ENCODE results near the gene FARSA. TPM values are rescaled to one million over a fixed set of nuclear protein-coding genes. Genes with fewer than 3 reads are reported as not detected.
"Not testable (repeated sequence)": the region's sequence is repeated elsewhere in the genome, so short reads cannot be mapped to it uniquely, and the experiment has no call there.

Gene FARSA
- total RNA-seq, 1 experiment from 2014 or later: 122 TPM

DNA sequence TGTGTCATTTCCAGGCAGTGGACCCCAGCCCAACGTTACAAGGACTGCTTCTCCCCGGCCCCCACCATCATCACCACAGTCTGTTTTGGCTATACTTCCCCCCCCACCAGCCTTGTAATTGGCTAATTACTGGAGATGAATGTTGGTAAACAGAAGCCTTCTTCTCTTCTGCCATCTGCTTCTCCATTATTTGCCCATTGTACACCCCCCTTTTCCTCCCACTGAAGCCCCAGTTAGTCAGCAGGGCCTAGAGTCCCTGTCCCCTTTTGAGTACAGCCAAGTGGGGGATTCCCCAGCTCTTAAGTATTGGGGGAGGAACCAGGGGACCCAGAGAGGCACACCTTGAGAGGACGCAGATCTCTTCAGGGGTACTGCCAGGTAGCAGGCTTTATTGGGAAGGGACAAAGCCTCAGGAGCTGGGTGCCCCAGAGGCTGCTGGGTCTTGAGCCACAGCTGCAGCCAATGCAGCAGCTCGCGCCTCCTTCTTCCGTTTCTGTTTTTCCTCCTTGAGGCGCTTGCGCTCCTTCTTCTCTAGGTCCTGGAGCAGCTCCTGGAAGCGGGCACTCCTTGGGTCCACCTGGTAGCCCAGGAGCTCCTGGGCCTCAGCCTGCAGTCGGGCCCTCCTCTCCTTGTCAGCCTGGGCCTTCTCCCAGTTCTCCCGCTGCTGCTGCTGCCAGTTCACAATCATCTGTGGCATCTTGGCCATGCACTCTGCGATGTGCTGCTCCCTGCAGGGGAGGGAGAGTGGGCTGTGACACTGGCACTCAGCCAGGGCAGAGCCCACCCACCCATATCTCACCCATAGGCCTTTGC lies 20.5 kb upstream of the FARSA start:
- DNase-seq (ENCODE audit: low read depth): no peak

DNA sequence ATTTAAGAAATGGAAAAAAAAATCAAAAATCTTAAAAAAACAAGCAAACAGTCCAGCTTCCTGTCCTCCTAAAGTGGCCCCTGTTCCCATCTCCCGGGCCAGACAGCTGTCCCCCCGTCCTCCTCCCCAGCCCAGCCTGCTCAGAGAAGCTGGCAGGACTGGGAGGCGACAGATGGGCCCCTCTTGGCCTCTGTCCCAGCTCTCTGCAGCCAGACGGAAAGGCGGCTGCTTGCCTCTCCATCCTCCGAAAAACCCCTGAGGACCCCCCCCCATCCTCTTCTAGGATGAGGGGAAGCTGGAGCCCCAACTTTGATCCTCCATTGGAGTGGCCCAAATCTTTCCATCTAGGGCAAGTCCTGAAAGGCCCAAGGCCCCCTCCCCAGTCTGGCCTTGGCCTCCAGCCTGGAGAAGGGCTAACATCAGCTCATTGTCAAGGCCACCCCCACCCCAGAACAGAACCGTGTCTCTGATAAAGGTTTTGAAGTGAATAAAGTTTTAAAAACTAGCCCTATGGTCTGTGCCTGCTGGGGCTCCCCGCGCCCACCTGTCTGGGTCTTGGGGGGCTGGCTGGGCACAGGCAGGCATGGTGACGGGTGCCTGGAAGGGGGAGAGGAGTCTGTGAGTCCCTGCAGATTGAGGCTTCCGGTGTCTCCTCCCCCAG lies 19.8 kb upstream of the FARSA start:
- DNase-seq (ENCODE audit: low read depth): peak; percentile 48

DNA sequence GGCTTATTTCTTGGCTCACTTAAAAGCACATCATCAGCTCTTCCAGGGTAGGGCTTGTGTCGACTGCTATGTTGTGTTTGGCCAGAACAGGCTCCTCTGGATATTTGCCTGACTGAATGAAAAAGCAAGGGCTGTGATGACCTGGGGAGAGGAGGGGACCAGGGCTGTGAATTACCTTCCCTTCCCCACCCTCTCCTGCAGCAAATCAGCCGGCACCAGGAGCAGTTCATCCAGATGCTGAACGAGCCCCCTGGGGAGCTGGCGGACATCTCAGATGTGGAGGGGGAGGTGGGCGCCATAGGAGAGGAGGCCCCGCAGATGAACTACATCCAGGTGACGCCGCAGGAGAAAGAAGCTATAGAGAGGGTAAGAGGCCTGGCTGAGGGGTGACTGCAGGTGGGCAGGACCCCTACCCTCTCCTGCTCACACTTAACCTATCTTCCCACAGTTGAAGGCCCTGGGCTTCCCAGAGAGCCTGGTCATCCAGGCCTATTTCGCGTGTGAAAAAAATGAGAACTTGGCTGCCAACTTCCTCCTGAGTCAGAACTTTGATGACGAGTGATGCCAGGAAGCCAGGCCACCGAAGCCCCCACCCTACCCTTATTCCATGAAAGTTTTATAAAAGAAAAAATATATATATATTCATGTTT lies 19.1 kb upstream of the FARSA start:
- DNase-seq (ENCODE audit: low read depth): peak; percentile 85

DNA sequence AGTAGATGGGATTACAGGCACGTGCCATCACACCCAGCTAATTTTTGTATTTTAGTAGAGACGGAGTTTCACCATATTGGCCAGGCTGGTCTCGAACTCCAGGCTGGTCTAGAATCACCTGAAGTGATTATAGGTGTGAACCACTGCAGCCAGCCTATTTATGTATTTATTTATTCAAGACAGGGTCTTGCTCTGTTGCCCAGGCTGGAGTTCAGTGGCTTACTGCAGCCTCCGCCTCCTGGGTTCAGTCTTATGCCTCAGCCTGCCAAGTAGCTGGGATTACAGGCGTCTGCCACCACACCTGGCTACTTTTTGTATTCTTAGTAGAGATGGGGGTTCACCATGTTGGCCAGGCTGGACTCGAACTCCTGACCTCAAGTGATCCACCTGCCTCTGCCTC lies 18.5 kb upstream of the FARSA start:
- DNase-seq (ENCODE audit: low read depth): not testable (repeated sequence)

DNA sequence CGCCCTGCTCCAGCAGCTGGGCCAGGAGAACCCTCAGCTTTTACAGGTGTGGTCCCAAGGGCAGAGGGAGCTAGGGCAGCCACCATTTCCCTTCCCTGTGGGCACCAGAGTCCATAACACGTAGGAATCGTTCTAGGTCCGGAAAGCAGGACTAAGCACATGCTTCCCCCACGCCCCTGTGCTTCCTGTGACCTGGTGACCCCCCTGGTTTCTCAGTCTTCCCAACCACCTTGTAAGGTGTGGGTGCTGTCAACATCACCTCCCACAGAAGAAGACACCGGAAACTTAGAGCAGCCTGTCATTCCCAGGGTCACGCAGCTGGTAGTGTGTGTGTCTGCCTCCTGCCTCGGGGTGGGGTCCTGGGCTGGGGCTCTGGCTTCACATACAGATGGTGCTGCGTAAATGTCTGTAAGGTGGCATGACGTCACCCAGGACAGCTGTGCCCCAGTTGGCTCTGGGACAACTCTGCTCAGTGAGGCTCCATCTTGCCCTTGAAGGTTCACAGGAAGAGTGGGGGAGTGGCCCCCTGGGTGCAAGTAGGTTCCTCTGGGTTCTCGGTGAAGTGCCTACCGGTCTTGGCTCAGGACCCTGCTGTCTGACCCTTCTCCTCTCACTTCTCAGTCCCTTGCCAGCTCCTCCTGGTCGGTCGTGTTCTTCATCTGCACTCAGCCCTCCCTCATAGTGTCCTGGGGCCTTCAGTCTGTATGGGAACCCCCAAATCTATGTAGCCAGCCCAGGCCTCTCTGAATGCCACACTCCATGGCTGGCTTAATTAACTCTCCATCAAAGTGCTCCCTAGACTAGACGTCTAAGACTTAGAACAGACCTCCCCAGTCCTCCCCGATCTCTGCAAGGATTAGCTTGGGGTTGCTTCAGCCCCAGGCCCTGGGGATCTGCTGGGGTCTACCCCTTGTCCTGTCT lies 16.1 kb upstream of the FARSA start:
- DNase-seq (ENCODE audit: low read depth): no peak

DNA sequence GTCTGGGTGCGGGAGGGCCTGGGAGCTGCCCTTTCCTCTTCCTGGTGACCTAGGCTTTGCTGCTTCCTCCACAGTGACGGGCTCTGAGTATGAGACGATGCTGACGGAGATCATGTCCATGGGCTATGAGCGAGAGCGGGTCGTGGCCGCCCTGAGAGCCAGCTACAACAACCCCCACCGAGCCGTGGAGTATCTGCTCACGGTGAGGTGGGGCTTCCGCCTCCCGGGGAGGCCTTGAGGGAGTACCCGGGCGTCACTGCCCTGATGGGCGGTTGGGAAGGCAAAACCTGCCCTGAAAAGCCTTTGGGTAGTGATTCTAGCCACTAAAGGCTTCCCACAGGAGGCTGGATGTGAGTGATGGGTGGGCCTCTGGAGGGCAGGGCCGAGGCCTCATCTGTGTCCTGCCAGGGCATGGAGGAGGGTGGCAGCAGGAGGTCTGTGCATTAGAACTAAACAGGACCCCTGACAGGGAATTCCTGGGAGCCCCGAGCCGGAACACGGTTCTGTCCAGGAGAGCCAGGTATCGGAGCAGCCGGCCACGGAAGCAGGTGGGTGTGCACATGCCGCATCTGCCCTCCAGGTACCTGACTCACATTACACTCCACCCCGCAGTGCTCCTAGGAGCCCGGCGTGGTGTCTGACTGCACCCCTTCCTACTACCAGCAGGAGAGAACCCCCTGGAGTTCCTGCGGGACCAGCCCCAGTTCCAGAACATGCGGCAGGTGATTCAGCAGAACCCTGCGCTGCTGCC lies 15.3 kb upstream of the FARSA start:
- no peak for DNase-seq (ENCODE audit: low read depth)

DNA sequence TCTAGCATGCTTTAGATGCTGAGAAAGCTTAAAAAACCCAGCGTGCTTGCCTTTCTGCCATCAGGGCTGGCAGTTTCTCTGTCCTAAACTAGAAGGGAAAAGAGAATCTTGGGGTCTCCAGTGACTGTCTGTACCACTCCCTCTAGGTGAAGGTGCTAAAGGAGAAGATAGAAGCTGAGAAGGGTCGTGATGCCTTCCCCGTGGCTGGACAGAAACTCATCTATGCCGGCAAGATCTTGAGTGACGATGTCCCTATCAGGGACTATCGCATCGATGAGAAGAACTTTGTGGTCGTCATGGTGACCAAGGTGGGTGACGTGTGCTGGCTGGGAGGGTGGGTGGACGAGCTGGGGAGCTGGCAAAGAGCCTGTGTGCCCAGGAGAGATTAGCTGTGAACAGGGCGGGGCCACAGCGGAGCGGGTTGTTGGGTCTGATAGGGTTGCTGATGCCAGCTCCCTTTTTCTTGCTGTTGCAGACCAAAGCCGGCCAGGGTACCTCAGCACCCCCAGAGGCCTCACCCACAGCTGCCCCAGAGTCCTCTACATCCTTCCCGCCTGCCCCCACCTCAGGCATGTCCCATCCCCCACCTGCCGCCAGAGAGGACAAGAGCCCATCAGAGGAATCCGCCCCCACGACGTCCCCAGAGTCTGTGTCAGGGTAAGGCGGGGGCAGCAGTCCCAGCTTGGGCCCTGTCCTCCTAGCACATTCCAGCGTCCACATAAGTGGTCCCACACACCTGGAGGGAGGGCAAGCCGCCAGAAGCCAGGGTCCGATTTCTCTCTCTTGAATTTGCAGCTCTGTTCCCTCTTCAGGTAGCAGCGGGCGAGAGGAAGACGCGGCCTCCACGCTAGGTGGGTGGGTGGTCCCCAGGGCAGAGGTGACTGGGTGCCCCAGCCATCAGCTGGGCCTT lies 14.4 kb upstream of the FARSA start:
- no peak for DNase-seq (ENCODE audit: low read depth)

DNA sequence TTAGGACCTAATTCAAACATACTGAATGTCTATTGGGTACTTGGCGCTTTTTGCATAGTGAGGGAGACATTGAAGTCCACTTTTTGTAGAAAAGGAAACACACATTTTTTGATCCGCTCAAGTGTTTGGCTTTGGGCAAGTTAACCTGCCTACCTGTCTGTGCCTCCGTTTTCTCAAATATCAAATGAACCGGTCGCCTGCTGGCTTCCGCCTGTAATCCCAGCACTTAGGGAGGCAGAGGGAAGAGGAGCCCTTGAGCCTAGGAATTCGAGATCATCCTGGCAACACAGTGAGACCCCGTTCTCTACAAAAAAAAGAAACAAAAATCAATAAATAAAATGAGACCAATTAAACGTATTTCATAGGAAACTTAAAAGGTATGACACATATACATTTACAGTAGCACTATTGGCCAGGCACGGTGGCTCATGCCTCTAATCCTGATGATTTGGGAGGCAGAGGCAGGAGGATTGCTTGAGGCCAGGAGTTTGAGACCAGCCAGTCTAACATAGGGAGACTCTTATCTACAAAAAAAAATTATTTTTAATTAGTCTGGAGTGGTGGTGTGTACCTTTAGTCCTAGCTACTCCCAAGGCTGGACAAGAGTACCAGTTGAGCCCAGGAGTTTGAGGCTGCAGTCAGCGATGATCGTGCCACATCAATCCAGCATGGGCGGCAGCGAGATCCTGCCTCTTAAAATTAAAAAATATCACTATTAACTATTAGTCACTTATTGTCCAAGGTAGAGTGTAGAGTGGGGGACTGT lies 13.4 kb upstream of the FARSA start:
- DNase-seq (ENCODE audit: low read depth): no peak

DNA sequence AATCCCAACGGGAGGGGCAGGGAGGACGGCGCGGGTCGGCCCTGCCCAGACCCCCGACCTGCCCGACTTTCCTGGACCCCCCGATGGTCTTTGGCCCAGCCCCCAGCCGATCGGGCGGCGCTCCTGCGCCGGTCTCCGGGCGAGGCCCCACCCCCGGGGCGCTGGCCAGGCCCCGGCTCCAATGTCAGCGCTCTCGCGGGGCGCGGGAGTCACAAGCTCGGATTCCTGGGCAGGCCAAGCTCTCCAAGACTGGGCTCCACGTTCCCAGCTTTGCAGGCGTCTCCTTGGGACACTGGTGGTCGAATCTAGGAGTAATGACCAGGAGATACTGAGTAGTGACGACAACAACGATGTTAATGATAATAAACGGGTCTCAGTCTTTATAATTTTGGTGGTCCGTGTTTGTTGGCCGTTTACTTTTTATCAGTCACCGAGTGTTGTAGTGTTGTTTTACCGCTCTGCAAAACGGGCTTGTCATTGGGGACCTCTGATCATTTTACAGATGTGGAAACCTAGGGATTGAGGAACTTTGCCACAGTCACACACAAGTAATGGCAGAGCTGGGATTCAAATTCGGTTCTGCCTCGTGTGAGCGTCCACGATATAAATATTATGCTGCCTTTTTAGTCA lies 12.7 kb upstream of the FARSA start:
- peak; percentile 85 for DNase-seq (ENCODE audit: low read depth)

DNA sequence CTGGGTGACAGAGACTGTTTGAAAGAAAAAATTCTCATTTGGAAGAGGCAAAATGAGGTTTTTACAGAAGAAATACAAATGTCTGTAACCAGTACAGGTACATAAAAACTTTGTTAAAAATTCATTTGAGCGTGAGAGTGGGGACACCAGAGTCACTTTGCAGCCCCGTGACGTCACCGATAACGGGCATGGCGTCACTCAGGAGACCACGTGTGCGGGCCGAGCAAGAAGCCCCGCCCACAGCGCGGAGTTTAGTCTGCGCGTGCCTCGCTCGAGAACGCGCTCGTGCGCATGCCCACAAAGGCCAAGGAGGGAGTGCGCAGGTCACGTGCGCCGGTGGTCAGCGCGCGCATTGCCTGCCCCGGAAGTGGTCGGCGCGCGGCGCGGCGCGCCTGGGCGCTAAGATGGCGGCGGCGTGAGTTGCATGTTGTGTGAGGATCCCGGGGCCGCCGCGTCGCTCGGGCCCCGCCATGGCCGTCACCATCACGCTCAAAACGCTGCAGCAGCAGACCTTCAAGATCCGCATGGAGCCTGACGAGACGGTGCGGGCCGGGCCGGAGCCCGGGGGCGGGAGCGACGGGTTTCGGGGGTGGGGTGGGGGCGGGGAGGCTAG lies 12.1 kb upstream of the FARSA start, which contains the start of gene RAD23A:
RAD23A (plus strand) TSS at position 384 of the 613 bp plus-strand sequence; CDS start at position 471, 87 bp downstream.
- peak; percentile 99 for DNase-seq (ENCODE audit: low read depth)

DNA sequence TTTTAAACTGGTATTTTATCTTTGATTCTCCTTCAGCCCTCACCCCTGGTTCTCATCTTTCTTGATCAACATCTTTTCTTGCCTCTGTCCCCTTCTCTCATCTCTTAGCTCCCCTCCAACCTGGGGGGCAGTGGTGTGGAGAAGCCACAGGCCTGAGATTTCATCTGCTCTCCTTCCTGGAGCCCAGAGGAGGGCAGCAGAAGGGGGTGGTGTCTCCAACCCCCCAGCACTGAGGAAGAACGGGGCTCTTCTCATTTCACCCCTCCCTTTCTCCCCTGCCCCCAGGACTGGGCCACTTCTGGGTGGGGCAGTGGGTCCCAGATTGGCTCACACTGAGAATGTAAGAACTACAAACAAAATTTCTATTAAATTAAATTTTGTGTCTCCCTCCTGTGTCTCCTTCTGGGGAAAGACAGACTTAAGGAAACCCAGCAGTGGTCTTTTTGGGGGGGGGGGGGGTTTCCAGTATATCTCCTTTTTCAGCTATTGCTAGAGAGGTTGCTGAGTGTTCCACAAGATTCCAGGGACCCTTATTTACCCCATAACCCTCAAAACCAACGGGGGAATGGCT lies 10.7 kb upstream of the FARSA start:
- DNase-seq (ENCODE audit: low read depth): no peak

DNA sequence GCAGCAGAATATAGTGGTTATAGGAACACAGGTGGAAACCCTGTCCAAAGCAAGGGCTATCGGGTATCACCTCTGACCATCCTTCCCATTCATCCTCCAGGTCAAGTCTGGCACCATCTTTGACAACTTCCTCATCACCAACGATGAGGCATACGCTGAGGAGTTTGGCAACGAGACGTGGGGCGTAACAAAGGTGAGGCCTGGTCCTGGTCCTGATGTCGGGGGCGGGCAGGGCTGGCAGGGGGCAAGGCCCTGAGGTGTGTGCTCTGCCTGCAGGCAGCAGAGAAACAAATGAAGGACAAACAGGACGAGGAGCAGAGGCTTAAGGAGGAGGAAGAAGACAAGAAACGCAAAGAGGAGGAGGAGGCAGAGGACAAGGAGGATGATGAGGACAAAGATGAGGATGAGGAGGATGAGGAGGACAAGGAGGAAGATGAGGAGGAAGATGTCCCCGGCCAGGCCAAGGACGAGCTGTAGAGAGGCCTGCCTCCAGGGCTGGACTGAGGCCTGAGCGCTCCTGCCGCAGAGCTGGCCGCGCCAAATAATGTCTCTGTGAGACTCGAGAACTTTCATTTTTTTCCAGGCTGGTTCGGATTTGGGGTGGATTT lies 10.0 kb upstream of the FARSA start:
- no peak for DNase-seq (ENCODE audit: low read depth)

DNA sequence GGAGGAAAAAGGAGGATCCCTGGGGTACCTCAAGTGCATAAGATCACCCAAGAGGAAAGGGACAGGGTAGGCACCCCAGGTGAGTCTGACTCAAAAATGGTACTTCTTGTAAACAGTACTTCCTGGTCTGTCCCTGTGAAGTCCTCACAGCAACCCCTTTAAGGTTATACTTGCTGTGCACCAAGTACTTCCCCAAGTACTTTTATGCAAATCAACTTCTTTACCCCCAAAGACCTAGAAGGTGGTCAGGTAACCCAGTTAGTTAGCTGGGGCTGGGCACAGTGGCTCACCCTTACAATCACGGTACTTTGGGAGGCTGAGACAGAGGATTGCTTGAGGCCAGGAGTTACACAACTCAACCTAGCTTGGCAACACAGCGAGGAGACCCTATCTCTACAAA lies 7.4 kb upstream of the FARSA start:
- no peak for DNase-seq (ENCODE audit: low read depth)

DNA sequence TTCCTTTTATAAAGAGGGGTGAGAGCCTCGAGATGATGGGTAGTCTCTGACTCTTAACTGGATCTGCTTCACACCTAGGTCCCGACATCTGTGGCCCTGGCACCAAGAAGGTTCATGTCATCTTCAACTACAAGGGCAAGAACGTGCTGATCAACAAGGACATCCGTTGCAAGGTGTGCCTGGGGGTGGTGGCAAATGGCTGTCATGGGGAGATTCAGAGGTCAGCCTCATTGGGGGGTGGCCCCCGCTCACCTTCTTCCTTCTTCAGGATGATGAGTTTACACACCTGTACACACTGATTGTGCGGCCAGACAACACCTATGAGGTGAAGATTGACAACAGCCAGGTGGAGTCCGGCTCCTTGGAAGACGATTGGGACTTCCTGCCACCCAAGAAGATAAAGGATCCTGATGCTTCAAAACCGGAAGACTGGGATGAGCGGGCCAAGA lies 6.5 kb upstream of the FARSA start:
- DNase-seq (ENCODE audit: low read depth): no peak

DNA sequence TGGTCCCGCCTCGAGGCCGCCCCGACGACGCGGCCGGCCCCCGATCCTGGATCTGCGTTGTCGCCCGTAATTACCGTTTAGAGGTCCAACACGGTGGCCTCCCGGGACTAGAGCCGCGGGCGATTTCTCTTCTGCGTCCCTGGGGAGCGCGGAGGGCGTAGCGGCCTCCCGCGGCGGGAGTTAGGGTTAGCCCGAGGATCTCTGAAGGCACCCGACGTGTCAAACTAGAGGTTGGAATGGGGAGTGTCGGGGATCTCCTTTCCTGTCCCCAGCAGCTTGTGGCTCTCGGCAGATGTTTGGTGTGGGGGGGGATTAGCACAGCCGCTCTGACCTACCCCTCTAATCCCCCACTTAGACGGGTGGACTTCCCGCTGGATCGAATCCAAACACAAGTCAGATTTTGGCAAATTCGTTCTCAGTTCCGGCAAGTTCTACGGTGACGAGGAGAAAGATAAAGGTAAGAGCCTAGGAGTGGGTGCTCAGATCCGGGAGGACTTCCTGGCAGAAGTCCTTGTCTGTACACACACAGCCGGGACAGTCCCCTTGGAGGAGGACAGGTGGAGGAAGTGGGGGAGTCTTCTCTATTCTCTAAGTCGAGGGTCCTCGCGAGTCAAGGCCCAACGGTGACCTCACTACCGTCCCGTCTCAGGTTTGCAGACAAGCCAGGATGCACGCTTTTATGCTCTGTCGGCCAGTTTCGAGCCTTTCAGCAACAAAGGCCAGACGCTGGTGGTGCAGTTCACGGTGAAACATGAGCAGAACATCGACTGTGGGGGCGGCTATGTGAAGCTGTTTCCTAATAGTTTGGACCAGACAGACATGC lies 5.5 kb upstream of the FARSA start:
- DNase-seq (ENCODE audit: low read depth): no peak
